ENCODE measurements around the gene CYTL1. TPM values are rescaled to one million over a fixed set of nuclear protein-coding genes. Genes with fewer than 3 reads are reported as not detected.
A peak's percentile ranks its signal among the peaks of the same experiment; 100 is the strongest.

CYTL1 gene
- polyA plus RNA-seq, 1 donor from 2014 or later = not detected

DNA sequence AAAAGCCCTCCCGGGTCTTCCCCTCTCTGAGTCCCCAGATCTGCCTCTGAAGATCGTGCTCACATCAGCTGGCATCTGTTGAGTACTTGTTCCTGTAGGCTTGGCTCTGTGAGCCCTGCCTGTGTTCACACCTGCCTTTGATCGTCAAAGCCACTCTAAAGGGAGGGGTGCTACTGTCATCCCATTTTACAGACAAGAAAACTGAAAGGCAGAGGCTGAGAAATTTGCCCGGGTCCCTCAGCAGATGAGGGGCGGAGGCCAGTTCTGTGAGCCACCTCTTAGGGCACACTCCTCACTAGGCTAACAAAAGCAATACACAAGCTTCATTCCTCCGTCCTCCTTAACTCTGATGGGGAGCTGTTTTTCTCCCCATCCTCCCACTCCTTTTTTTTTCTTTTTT, 655 bp downstream of the CYTL1 start:
- H4K20me1 ChIP-seq (ENCODE audit: insufficient read depth) = no peaks in the 10 kb centered on the region
- no peaks in the 10 kb centered on the region for H3K27me3 ChIP-seq (ENCODE audit: insufficient read depth, low read depth, low read length)
- H3K9me3 ChIP-seq (ENCODE audit: low read length) = no peaks in the 10 kb centered on the region
- TF ChIP-seq RAD21 (conservative IDR thresholded peaks at IDR 0.05) (no peak), MXI1 (conservative IDR thresholded peaks at IDR 0.05; ENCODE audit: poor library complexity, severe bottlenecking) (no peak), SMC3 (conservative IDR thresholded peaks at IDR 0.05; ENCODE audit: poor library complexity) (no peak), POLR2AphosphoS5 (IDR thresholded peaks at IDR 0.05) (no peak), TAF1 (IDR thresholded peaks at IDR 0.05; ENCODE audit: low read depth) (no peak), EZH2 (IDR thresholded peaks at IDR 0.05; ENCODE audit: borderline replicate concordance, insufficient read depth, low read length, poor library complexity, severe bottlenecking) (no peak), EP300 (conservative IDR thresholded peaks at IDR 0.05; ENCODE audit: poor library complexity, severe bottlenecking) (no peak)
- TF ChIP-seq, protein P1, sequence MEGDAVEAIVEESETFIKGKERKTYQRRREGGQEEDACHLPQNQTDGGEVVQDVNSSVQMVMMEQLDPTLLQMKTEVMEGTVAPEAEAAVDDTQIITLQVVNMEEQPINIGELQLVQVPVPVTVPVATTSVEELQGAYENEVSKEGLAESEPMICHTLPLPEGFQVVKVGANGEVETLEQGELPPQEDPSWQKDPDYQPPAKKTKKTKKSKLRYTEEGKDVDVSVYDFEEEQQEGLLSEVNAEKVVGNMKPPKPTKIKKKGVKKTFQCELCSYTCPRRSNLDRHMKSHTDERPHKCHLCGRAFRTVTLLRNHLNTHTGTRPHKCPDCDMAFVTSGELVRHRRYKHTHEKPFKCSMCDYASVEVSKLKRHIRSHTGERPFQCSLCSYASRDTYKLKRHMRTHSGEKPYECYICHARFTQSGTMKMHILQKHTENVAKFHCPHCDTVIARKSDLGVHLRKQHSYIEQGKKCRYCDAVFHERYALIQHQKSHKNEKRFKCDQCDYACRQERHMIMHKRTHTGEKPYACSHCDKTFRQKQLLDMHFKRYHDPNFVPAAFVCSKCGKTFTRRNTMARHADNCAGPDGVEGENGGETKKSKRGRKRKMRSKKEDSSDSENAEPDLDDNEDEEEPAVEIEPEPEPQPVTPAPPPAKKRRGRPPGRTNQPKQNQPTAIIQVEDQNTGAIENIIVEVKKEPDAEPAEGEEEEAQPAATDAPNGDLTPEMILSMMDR (IDR thresholded peaks at IDR 0.05; ENCODE audit: poor library complexity, severe bottlenecking) = no peak
- TF ChIP-seq, protein P2, sequence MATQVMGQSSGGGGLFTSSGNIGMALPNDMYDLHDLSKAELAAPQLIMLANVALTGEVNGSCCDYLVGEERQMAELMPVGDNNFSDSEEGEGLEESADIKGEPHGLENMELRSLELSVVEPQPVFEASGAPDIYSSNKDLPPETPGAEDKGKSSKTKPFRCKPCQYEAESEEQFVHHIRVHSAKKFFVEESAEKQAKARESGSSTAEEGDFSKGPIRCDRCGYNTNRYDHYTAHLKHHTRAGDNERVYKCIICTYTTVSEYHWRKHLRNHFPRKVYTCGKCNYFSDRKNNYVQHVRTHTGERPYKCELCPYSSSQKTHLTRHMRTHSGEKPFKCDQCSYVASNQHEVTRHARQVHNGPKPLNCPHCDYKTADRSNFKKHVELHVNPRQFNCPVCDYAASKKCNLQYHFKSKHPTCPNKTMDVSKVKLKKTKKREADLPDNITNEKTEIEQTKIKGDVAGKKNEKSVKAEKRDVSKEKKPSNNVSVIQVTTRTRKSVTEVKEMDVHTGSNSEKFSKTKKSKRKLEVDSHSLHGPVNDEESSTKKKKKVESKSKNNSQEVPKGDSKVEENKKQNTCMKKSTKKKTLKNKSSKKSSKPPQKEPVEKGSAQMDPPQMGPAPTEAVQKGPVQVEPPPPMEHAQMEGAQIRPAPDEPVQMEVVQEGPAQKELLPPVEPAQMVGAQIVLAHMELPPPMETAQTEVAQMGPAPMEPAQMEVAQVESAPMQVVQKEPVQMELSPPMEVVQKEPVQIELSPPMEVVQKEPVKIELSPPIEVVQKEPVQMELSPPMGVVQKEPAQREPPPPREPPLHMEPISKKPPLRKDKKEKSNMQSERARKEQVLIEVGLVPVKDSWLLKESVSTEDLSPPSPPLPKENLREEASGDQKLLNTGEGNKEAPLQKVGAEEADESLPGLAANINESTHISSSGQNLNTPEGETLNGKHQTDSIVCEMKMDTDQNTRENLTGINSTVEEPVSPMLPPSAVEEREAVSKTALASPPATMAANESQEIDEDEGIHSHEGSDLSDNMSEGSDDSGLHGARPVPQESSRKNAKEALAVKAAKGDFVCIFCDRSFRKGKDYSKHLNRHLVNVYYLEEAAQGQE (IDR thresholded peaks at IDR 0.05; ENCODE audit: borderline replicate concordance) = no peak
- H3K4me2 ChIP-seq (ENCODE audit: low read length) = no peak overlapping the region
- no peaks in the 10 kb centered on the region for H3K9me2 ChIP-seq (ENCODE audit: insufficient read depth, low read length)
- no peaks in the 10 kb centered on the region for H3F3A ChIP-seq (ENCODE audit: insufficient read depth, low read length, poor library complexity, severe bottlenecking)
- H3K79me2 ChIP-seq (replicated peaks; ENCODE audit: insufficient read depth, low read length) = no peaks in the 10 kb centered on the region
- H3K9ac ChIP-seq (ENCODE audit: low read length) = no peak overlapping the region
- H3K27ac ChIP-seq (ENCODE audit: low read length) = no peak overlapping the region
- no peaks in the 10 kb centered on the region for H3K36me3 ChIP-seq (ENCODE audit: insufficient read depth, low read length)
- no peak overlapping the region for H3K4me3 ChIP-seq (ENCODE audit: low read length)
- no peak overlapping the region for H2AFZ ChIP-seq (ENCODE audit: low read depth, low read length)

DNA sequence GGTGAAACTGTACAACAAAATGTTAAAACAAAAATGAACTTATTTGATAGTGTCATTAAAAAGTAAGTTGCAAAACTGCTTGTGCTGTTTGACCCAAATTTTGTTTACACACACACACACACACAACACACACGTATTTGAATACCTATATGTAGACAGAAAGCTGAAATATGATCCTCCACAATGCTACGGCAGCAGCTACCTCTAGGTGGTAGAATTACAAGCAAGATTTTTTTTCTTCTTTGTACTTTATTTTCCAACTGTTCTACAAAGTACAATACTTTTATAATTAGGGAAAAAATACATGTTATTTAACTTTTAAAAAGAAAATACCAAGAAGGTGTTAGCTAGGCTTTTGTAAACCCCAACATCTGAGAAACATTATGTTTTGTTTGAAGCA, 1.2 kb downstream of the CYTL1 start:
- Histone ChIP-seq H3K79me2 (replicated peaks; ENCODE audit: insufficient read depth, low read length) (no peaks in the 10 kb centered on the region), H3F3A (ENCODE audit: insufficient read depth, low read length, poor library complexity, severe bottlenecking) (no peaks in the 10 kb centered on the region), H3K27ac (ENCODE audit: low read length) (no peak overlapping the region), H3K27me3 (ENCODE audit: insufficient read depth, low read depth, low read length) (no peaks in the 10 kb centered on the region), H3K4me3 (ENCODE audit: low read length) (no peak overlapping the region), H3K9ac (ENCODE audit: low read length) (no peak overlapping the region), H2AFZ (ENCODE audit: low read depth, low read length) (no peak overlapping the region), H3K9me2 (ENCODE audit: insufficient read depth, low read length) (no peaks in the 10 kb centered on the region), H3K36me3 (ENCODE audit: insufficient read depth, low read length) (no peaks in the 10 kb centered on the region), H3K4me2 (ENCODE audit: low read length) (no peak overlapping the region), H3K9me3 (ENCODE audit: low read length) (no peaks in the 10 kb centered on the region), H4K20me1 (ENCODE audit: insufficient read depth) (no peaks in the 10 kb centered on the region)
- TF ChIP-seq, protein P1 (IDR thresholded peaks at IDR 0.05; ENCODE audit: poor library complexity, severe bottlenecking) = peak; percentile 34
- TF ChIP-seq, protein P2 (IDR thresholded peaks at IDR 0.05; ENCODE audit: borderline replicate concordance) = no peak
- TF ChIP-seq EZH2 (IDR thresholded peaks at IDR 0.05; ENCODE audit: borderline replicate concordance, insufficient read depth, low read length, poor library complexity, severe bottlenecking) (no peak), POLR2AphosphoS5 (IDR thresholded peaks at IDR 0.05) (no peak)
